CD4-positive, alpha-beta T cell treated with Interleukin-1 beta for 1 hour (primary cell): ENCODE measurements around the gene ENOX1.
A peak's percentile ranks its signal among the peaks of the same experiment; 100 is the strongest.

Experiments
- DNase-seq, 2 donors: peaks; one replicate each; pipeline ENCODE4 v3.0.0-alpha.2; 2020 to 2022

ENOX1 gene

GRCh38 chr13:43339805-43340550 is 446.8 kb downstream of the ENOX1 start:
- no peak for DNase-seq

- no peak for DNase-seq
These were observed 447.5 kb downstream of the ENOX1 start for GRCh38 chr13:43339145-43339804.

- no peak for DNase-seq
These were observed 451.0 kb downstream of the ENOX1 start for GRCh38 chr13:43335764-43336163.

GRCh38 chr13:43333176-43333575 is 453.6 kb downstream of the ENOX1 start:
- DNase-seq = no peak

- DNase-seq = no peak
These were observed 455.1 kb downstream of the ENOX1 start for GRCh38 chr13:43331672-43332071.

- DNase-seq = no peak
These were observed 457.1 kb downstream of the ENOX1 start for GRCh38 chr13:43329702-43330101.

- DNase-seq = no peak
These were observed 457.9 kb downstream of the ENOX1 start for GRCh38 chr13:43328907-43329306.

- no peak for DNase-seq
These were observed 460.7 kb downstream of the ENOX1 start for GRCh38 chr13:43326100-43326499.

GRCh38 chr13:43325636-43326035 is 461.1 kb downstream of the ENOX1 start:
- no peak for DNase-seq

GRCh38 chr13:43324129-43324528 is 462.6 kb downstream of the ENOX1 start:
- DNase-seq = no peak

GRCh38 chr13:43319617-43320444 is 466.9 kb downstream of the ENOX1 start:
- DNase-seq = no peak

- DNase-seq = no peak
These were observed 469.8 kb downstream of the ENOX1 start for GRCh38 chr13:43316946-43317353.

- no peak for DNase-seq
These were observed 470.5 kb downstream of the ENOX1 start for GRCh38 chr13:43316281-43316680.

GRCh38 chr13:43315522-43315921 is 471.2 kb downstream of the ENOX1 start:
- DNase-seq = no peak

- no peak for DNase-seq
These were observed 477.5 kb downstream of the ENOX1 start for GRCh38 chr13:43309311-43309710.

GRCh38 chr13:43307921-43308433 is 478.8 kb downstream of the ENOX1 start:
- peak in 1 of 2 donors; percentile 44 for DNase-seq

GRCh38 chr13:43307221-43307920 is 479.4 kb downstream of the ENOX1 start:
- no peak for DNase-seq

- DNase-seq = no peak
These were observed 480.4 kb downstream of the ENOX1 start for GRCh38 chr13:43306372-43306771.

GRCh38 chr13:43305416-43305815 is 481.4 kb downstream of the ENOX1 start:
- DNase-seq = no peak

- DNase-seq = no peak
These were observed 481.8 kb downstream of the ENOX1 start for GRCh38 chr13:43304945-43305344.

GRCh38 chr13:43304449-43304848 is 482.3 kb downstream of the ENOX1 start:
- no peak for DNase-seq

- no peak for DNase-seq
These were observed 483.6 kb downstream of the ENOX1 start for GRCh38 chr13:43303033-43303729.
